ENCODE measurements around the gene ACOT2.

The ACOT2 gene

GRCh38 chr14:73616831-73617230 is 47.8 kb downstream of the ACOT2 start:
- DNase-seq = no peak

- DNase-seq = no peak
Observed at GRCh38 chr14:73619524-73619923, 50.5 kb downstream of the ACOT2 start.

GRCh38 chr14:73620268-73620667 is 51.3 kb downstream of the ACOT2 start:
- no peak for DNase-seq

- no peak for DNase-seq
Observed at GRCh38 chr14:73623504-73624054, 54.6 kb downstream of the ACOT2 start.

Data from activated naive CD4-positive, alpha-beta T cell (primary cell).